K562 (cell line): Measurements from ENCODE around the gene CCDC27. TPM values are rescaled to one million over a fixed set of nuclear protein-coding genes. Genes with fewer than 3 reads are reported as not detected.

Experiments
- CBX3 ChIP-seq, 2 experiments: IDR thresholded peaks; 1 replicate in 1 of 2; 2 replicates in 1 of 2; pipeline ENCODE4 v1.6.1; 2012; ENCODE audit warnings: inconsistent platforms in 2 of 2, low read length in 2 of 2, borderline replicate concordance in 1 of 2, control low read depth in 1 of 2
- CXXC5 ChIP-seq: fragments of 250-450 bp; sonication (Bioruptor Pico); IDR thresholded peaks from 2 replicates; pipeline ENCODE4 v1.8.0; 2022; ENCODE audit warnings: inconsistent platforms, mild to moderate bottlenecking, moderate library complexity
- E2F8 ChIP-seq: fragments of 450-650 bp; IDR thresholded peaks from 2 replicates; pipeline ENCODE4 v1.7.1; 2018; ENCODE audit warnings: mild to moderate bottlenecking, low read depth; ENCODE audit not compliant: partially characterized antibody
- HINFP ChIP-seq: fragments of 450-650 bp; conservative IDR thresholded peaks from 2 replicates; pipeline ENCODE4 v1.6.1; 2016; ENCODE audit warnings: missing genetic modification characterization, low read depth, mild to moderate bottlenecking, control low read depth, missing compliant biosample characterization
- IRF1 ChIP-seq: sonication (generic); formaldehyde crosslinking; IDR thresholded peaks from 2 replicates; pipeline ENCODE4 v1.8.0; 2022; ENCODE audit warnings: missing genetic modification reagents, mild to moderate bottlenecking, borderline replicate concordance
- MXI1 ChIP-seq: IDR thresholded peaks from 2 replicates; pipeline ENCODE4 v1.6.1; 2011; ENCODE audit warnings: low read depth, mild to moderate bottlenecking, improper control_type of control experiment, low read length
- NFE2 ChIP-seq: IDR thresholded peaks from 2 replicates; pipeline ENCODE4 v1.6.1; 2014; ENCODE audit warnings: antibody characterized with exemption, low read depth
- POLR2G ChIP-seq: fragments of 200-400 bp; formaldehyde crosslinking; IDR thresholded peaks from 2 replicates; pipeline ENCODE4 v1.6.1; 2017; ENCODE audit warnings: low read depth, mild to moderate bottlenecking, antibody characterized with exemption, low read length, moderate library complexity
- SIN3A ChIP-seq, 2 experiments: fragments of 150-350 bp in 1 of 2; IDR thresholded peaks; 2 replicates each; pipeline ENCODE4 v1.6.1; 2011 to 2016; ENCODE audit warnings: borderline replicate concordance in 2 of 2, low read depth in 2 of 2, low read length in 2 of 2, mild to moderate bottlenecking in 2 of 2, moderate library complexity in 2 of 2; ENCODE audit not compliant: control insufficient read depth in 1 of 2
- SMAD3 ChIP-seq: fragments of 450-650 bp; formaldehyde crosslinking; conservative IDR thresholded peaks from 2 replicates; pipeline ENCODE4 v1.4.0; 2020; ENCODE audit warnings: mild to moderate bottlenecking
- SMAD4 ChIP-seq: fragments of 250-450 bp; sonication (Bioruptor Pico); conservative IDR thresholded peaks from 2 replicates; pipeline ENCODE4 v1.8.0; 2021; ENCODE audit warnings: inconsistent platforms, mild to moderate bottlenecking, moderate library complexity
- SREBF2 ChIP-seq: sonication (generic); formaldehyde crosslinking; IDR thresholded peaks from 2 replicates; pipeline ENCODE4 v1.4.0; 2020; ENCODE audit warnings: mild to moderate bottlenecking, missing genetic modification reagents
- SUPT5H ChIP-seq: fragments of 450-650 bp; IDR thresholded peaks from 2 replicates; pipeline ENCODE4 v1.6.1; 2016
- TAF1 ChIP-seq: IDR thresholded peaks from 2 replicates; pipeline ENCODE4 v1.6.1; 2011; ENCODE audit warnings: mild to moderate bottlenecking, low read length, moderate library complexity; ENCODE audit not compliant: insufficient read depth, control insufficient read depth, severe bottlenecking; ENCODE audit errors: extremely low read depth
- ZNF316 ChIP-seq: fragments of 450-650 bp; IDR thresholded peaks from 2 replicates; pipeline ENCODE4 v1.6.1; 2016
- ZNF584 ChIP-seq: fragments of 200-800 bp; sonication (Bioruptor generic); IDR thresholded peaks from 2 replicates; pipeline ENCODE4 v1.6.1; 2016; ENCODE audit warnings: low read depth, mild to moderate bottlenecking, missing genetic modification characterization, missing compliant biosample characterization
- ZNF766 ChIP-seq: fragments of 200-800 bp; sonication (Bioruptor generic); conservative IDR thresholded peaks from 2 replicates; pipeline ENCODE4 v1.6.1; 2016; ENCODE audit warnings: missing genetic modification characterization, missing compliant biosample characterization
- polyA plus RNA-seq, 8 experiments: library from polyadenylated mRNA; depleted of rRNA in 4 of 8; stranded (reverse) in 5 of 8; unstranded in 3 of 8; fragments of >200 nt; fragmentation: Nextera tagmentation in 2 of 8; fragmentation: Illumina TruSeq in 1 of 8; extraction: Ambion mirVana in 2 of 8; extraction: Trizol in 1 of 8; gene quantifications; 2 replicates each; pipeline versions ENCODE4 v1.2.1 to v1.2.3, GENCODE V29; 2011 to 2014; ENCODE audit warnings: inconsistent platforms in 1 of 8, missing spikeins in 1 of 8
- total RNA-seq, 7 experiments: library from RNA; depleted of rRNA in 6 of 7; stranded (reverse); fragments of >200 nt in 6 of 7; fragmentation: Illumina TruSeq in 2 of 7; extraction: Trizol in 2 of 7; gene quantifications; 2 replicates each; pipeline versions ENCODE4 v1.2.1 to v1.2.3, GENCODE V29; 2011 to 2021; ENCODE audit warnings: low replicate concordance in 1 of 7
- TF ChIP-seq, protein P1 (sequence below), 2 experiments: IDR thresholded peaks; 2 replicates each; pipeline ENCODE4 v1.6.1; 2011; ENCODE audit warnings: borderline replicate concordance in 1 of 2, control low read depth in 1 of 2, low read depth in 1 of 2, low read length in 1 of 2, mild to moderate bottlenecking in 1 of 2, mixed read lengths in 1 of 2, moderate library complexity in 1 of 2; ENCODE audit not compliant: insufficient read depth in 1 of 2, insufficient read length in 1 of 2, poor library complexity in 1 of 2, severe bottlenecking in 1 of 2; ENCODE audit errors: extremely low read depth in 1 of 2

Gene CCDC27
- total and polyA plus RNA-seq, 9 of the 15 experiments (the other 6 are each of a cell fraction or from before 2014, with no cell fraction given): 0.01 to 0.04 TPM; not detected in 7

GRCh38 chr1:3746830-3747521 lies 5.3 kb upstream of the CCDC27 start (continued):
- TF ChIP-seq SREBF2 (CRISPR knock-in tag) (no peak), SMAD3 (CRISPR knock-in tag) (no peak), CXXC5 (CRISPR knock-in tag) (peak; percentile 78), E2F8 (no peak), SIN3A (IDR thresholded peaks at IDR 0.05; ENCODE audit: borderline replicate concordance in 2 of 2, control insufficient read depth in 1 of 2, low read depth in 2 of 2, low read length in 2 of 2) (no peak; a peak in 1 of 4 replicates), ZNF316 (no peak), NFE2 (no peak), HINFP (no peak), CBX3 (IDR thresholded peaks at IDR 0.05; ENCODE audit: borderline replicate concordance in 1 of 2, low read length in 2 of 2) (no peak), POLR2G (peak; percentile 94), SMAD4 (CRISPR knock-in tag) (no peak; the same call in 1 of the 2 replicates), SUPT5H (peak; percentile 71), IRF1 (CRISPR knock-in tag) (no peak), ZNF766 (CRISPR knock-in tag) (0 out of 2 replicates have a peak, but pooled peaks have one; percentile 32), TAF1 (peak; percentile 69), MXI1 (0 out of 2 replicates have a peak, but pooled peaks have one; percentile 25), ZNF584 (CRISPR knock-in tag) (no peak)
- TF ChIP-seq, protein P1, sequence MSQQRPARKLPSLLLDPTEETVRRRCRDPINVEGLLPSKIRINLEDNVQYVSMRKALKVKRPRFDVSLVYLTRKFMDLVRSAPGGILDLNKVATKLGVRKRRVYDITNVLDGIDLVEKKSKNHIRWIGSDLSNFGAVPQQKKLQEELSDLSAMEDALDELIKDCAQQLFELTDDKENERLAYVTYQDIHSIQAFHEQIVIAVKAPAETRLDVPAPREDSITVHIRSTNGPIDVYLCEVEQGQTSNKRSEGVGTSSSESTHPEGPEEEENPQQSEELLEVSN (IDR thresholded peaks at IDR 0.05; ENCODE audit: borderline replicate concordance in 1 of 2, extremely low read depth in 1 of 2, insufficient read depth in 1 of 2, insufficient read length in 1 of 2, low read depth in 1 of 2, low read length in 1 of 2, poor library complexity in 1 of 2, severe bottlenecking in 1 of 2): peak in 1 of 2 experiments; percentile 7
